Measurements from ENCODE around the gene CORO7.

DNA sequence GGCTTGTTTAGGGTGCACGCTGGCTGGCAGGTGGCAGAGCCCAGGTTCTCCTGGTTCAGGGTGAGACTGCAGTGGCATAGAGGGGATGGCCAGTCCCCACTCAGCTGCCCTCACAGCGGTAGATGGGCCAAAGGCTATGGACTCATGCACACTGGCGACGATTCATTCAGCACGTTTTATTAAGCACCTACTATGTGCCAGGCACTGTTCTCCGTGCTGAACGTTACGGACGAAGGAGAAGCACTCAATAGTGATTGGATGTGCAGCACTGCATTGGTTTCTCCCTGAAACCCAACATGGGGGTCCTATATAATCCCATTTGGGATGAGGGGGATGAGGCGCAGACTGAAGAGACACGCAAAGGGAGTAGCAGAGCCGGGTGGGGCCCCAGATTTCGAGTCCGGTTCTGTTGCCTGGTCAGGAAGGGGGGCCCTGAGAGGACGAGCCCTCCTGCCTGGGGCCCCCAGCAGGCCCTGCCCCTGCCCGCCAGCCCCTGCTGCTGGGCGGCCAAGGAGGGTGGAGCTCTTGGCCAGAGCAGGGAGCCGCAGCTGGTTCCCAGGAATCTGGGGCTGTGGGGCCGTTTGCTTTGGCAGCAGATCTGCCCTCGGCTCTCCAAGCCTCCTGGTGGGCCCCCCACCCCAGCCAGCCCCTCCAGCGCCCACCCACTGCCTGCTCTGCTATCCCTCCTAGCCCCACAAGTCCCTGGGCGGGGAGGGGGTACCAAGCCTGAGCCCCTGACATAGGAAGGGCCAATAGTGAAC lies 91.7 kb downstream of the CORO7 start:
- no peak for TF ChIP-seq EP300 (IDR thresholded peaks at IDR 0.05)
- TF ChIP-seq POLR2AphosphoS5 (IDR thresholded peaks at IDR 0.05) = no peak

All from gastroesophageal sphincter (tissue), 2 donors.